Neuronal stem cell (in vitro differentiated cells): Measurements from ENCODE around the gene TNRC6B.

Source experiments
- DNase-seq: peaks from one replicate; pipeline ENCODE4 v3.0.0-alpha.2; 2013; ENCODE audit warnings: low spot score
- H2AFZ ChIP-seq: one replicate; pipeline ENCODE4 v1.6.1; 2013; ENCODE audit warnings: mild to moderate bottlenecking, low read length, inconsistent platforms
- H2AK5ac ChIP-seq: 2 replicates; pipeline ENCODE4 v1.6.1; 2013; ENCODE audit warnings: low read depth, mild to moderate bottlenecking, inconsistent platforms, low read length, moderate library complexity, mixed read lengths
- H2BK120ac ChIP-seq: 2 replicates; pipeline ENCODE4 v1.6.1; 2013; ENCODE audit warnings: low read depth, mild to moderate bottlenecking, inconsistent platforms, low read length, moderate library complexity, mixed read lengths
- H2BK12ac ChIP-seq: one replicate; pipeline ENCODE4 v1.6.1; 2013; ENCODE audit warnings: low read length, inconsistent platforms
- H2BK15ac ChIP-seq: 2 replicates; pipeline ENCODE4 v1.6.1; 2013; ENCODE audit warnings: mild to moderate bottlenecking, low read length, inconsistent platforms, mixed read lengths
- H2BK5ac ChIP-seq: one replicate; pipeline ENCODE4 v1.6.1; 2013; ENCODE audit warnings: inconsistent platforms, mild to moderate bottlenecking, low read length, moderate library complexity
- H3K14ac ChIP-seq: one replicate; pipeline ENCODE4 v1.6.1; 2013; ENCODE audit warnings: low read length, inconsistent platforms
- H3K18ac ChIP-seq: 2 replicates; pipeline ENCODE4 v1.6.1; 2013; ENCODE audit warnings: low read length, inconsistent platforms
- H3K23ac ChIP-seq: 2 replicates; pipeline ENCODE4 v1.6.1; 2013; ENCODE audit warnings: low read depth, mild to moderate bottlenecking, mixed read lengths, low read length, inconsistent platforms; ENCODE audit not compliant: poor library complexity
- H3K27ac ChIP-seq: replicated peaks from 3 replicates; pipeline ENCODE4 v1.5.1; 2013; ENCODE audit warnings: low read length, inconsistent platforms
- H3K27me3 ChIP-seq, 3 experiments: 2 replicates each; pipeline ENCODE4 v1.6.1; 2013; ENCODE audit warnings: low read length in 3 of 3, mild to moderate bottlenecking in 2 of 3, inconsistent platforms in 1 of 3, low read depth in 1 of 3, mixed read lengths in 1 of 3, moderate library complexity in 1 of 3; ENCODE audit not compliant: control insufficient read depth in 3 of 3, insufficient read depth in 3 of 3
- H3K36me3 ChIP-seq, 2 donors: replicated peaks in 1 of 2; 2 replicates each; pipeline ENCODE4 v1.6.1; 2013; ENCODE audit warnings: low read length in 2 of 2; ENCODE audit not compliant: control insufficient read depth in 2 of 2, insufficient read depth in 2 of 2
- H3K4ac ChIP-seq: 2 replicates; pipeline ENCODE4 v1.6.1; 2013; ENCODE audit warnings: inconsistent platforms, mild to moderate bottlenecking, low read length, moderate library complexity
- H3K4me1 ChIP-seq, 2 donors: 1 replicate in 1 of 2; 2 replicates in 1 of 2; pipeline ENCODE4 v1.6.1; 2013; ENCODE audit warnings: low read length in 2 of 2, low read depth in 1 of 2; ENCODE audit not compliant: control insufficient read depth in 2 of 2, insufficient read depth in 1 of 2
- H3K4me2 ChIP-seq: one replicate; pipeline ENCODE4 v1.6.1; 2013; ENCODE audit warnings: mild to moderate bottlenecking, low read length, inconsistent platforms; ENCODE audit not compliant: insufficient read depth, poor library complexity, severe bottlenecking
- H3K4me3 ChIP-seq, 2 donors: 2 replicates each; pipeline ENCODE4 v1.5.1; 2013; ENCODE audit warnings: low read length in 2 of 2, mild to moderate bottlenecking in 2 of 2, inconsistent platforms in 1 of 2, moderate library complexity in 1 of 2
- H3K79me1 ChIP-seq: one replicate; pipeline ENCODE4 v1.6.1; 2013; ENCODE audit warnings: low read depth, mild to moderate bottlenecking, inconsistent platforms, low read length, moderate library complexity
- H3K9ac ChIP-seq: one replicate; pipeline ENCODE4 v1.6.1; 2013; ENCODE audit warnings: mild to moderate bottlenecking, low read depth, low read length, inconsistent platforms; ENCODE audit not compliant: poor library complexity
- H3K9me3 ChIP-seq, 2 donors: replicated peaks in 1 of 2; 2 replicates each; pipeline versions ENCODE3 to v1.6.1; 2013; ENCODE audit warnings: low read length in 2 of 2, mild to moderate bottlenecking in 2 of 2, inconsistent platforms in 1 of 2, low read depth in 1 of 2, mixed read lengths in 1 of 2, moderate library complexity in 1 of 2; ENCODE audit not compliant: control insufficient read depth in 2 of 2, insufficient read depth in 1 of 2
- H4K8ac ChIP-seq: one replicate; pipeline ENCODE4 v1.6.1; 2013; ENCODE audit warnings: low read depth, mild to moderate bottlenecking, inconsistent platforms, low read length, moderate library complexity
- H4K91ac ChIP-seq: one replicate; pipeline ENCODE4 v1.6.1; 2013; ENCODE audit warnings: low read length, low read depth, mild to moderate bottlenecking, inconsistent platforms; ENCODE audit not compliant: poor library complexity
- WGBS, 2 donors: extraction: QIAGEN DNeasy Blood & Tissue Kit; methylation state at CpG; one replicate each; pipeline ENCODE4 v1.1.7; 2013; ENCODE audit warnings: missing lambda C conversion rate in 2 of 2, mixed read lengths in 1 of 2; ENCODE audit not compliant: insufficient read length in 2 of 2, insufficient replicate concordance in 1 of 2; ENCODE audit errors: extremely low coverage in 2 of 2; 5-methylcytosine and 5-hydroxymethylcytosine counted together

The TNRC6B gene

GRCh38 chr22:40273319-40273718 is 95.6 kb downstream of the TNRC6B start:
- no CpG with 5 or more reads among the region's 6 CpGs for WGBS, 2 donors
- no peak overlapping the region for H3K23ac ChIP-seq
- peaks cover 11 to 93% of the 10 kb centered on the region in 2 donors for H3K36me3 ChIP-seq

GRCh38 chr22:40276996-40277823 is 99.5 kb downstream of the TNRC6B start:
- Histone ChIP-seq H3K18ac (no peak overlapping the region), H3K4me1 (peaks cover 0 to 2% of the 10 kb centered on the region in 2 donors), H3K9me3 (no peaks in the 10 kb centered on the region), H3K4me3 (no peak overlapping the region), H2AK5ac (no peak overlapping the region), H2BK12ac (no peak overlapping the region), H3K79me1 (no peaks in the 10 kb centered on the region), H2BK120ac (no peak overlapping the region), H2BK5ac (no peak overlapping the region), H3K27ac (no peak overlapping the region), H3K23ac (no peak overlapping the region), H3K27me3 (no peaks in the 10 kb centered on the region), H4K91ac (no peak overlapping the region), H3K36me3 (peaks cover 21 to 96% of the 10 kb centered on the region in 2 donors), H3K9ac (no peak overlapping the region), H3K4me2 (no peak overlapping the region), H4K8ac (no peak overlapping the region), H3K4ac (no peak overlapping the region), H2BK15ac (no peak overlapping the region), H2AFZ (no peak overlapping the region), H3K14ac (no peak overlapping the region)
- no peak for DNase-seq
- WGBS, 2 donors: no CpG with 5 or more reads among the region's 10 CpGs

More at GRCh38 chr22:40273319-40273718, 95.6 kb downstream of the TNRC6B start:
- Histone ChIP-seq H3K79me1 (no peaks in the 10 kb centered on the region), H3K4me2 (no peak overlapping the region), H3K14ac (no peak overlapping the region), H3K4ac (no peak overlapping the region), H3K18ac (no peak overlapping the region), H2BK15ac (no peak overlapping the region), H2BK5ac (no peak overlapping the region), H3K27me3 (no peaks in the 10 kb centered on the region), H3K27ac (no peak overlapping the region), H2BK120ac (no peak overlapping the region), H4K8ac (no peak overlapping the region), H4K91ac (no peak overlapping the region), H3K4me1 (no peaks in the 10 kb centered on the region), H3K9me3 (no peaks in the 10 kb centered on the region), H2AK5ac (no peak overlapping the region), H3K9ac (peak overlapping the region; percentile 15), H2BK12ac (no peak overlapping the region), H2AFZ (no peak overlapping the region), H3K4me3 (no peak overlapping the region)
- DNase-seq: no peak

- Histone ChIP-seq H3K9ac (no peak overlapping the region), H3K4me3 (no peak overlapping the region), H2AFZ (no peak overlapping the region), H2BK15ac (no peak overlapping the region), H3K23ac (no peak overlapping the region), H4K91ac (no peak overlapping the region), H3K27me3 (no peaks in the 10 kb centered on the region), H3K27ac (no peak overlapping the region), H3K4me1 (peaks cover 0 to 2% of the 10 kb centered on the region in 2 donors), H2BK120ac (no peak overlapping the region), H3K9me3 (no peaks in the 10 kb centered on the region), H3K79me1 (no peaks in the 10 kb centered on the region), H2BK5ac (no peak overlapping the region), H3K18ac (no peak overlapping the region), H3K14ac (no peak overlapping the region), H3K4me2 (no peak overlapping the region), H2AK5ac (no peak overlapping the region), H3K36me3 (peaks cover 18 to 95% of the 10 kb centered on the region in 2 donors), H3K4ac (no peak overlapping the region), H2BK12ac (no peak overlapping the region), H4K8ac (no peak overlapping the region)
- no CpG with 5 or more reads among the region's 4 CpGs for WGBS, 2 donors
- no peak for DNase-seq
These were observed 101.3 kb downstream of the TNRC6B start for GRCh38 chr22:40279017-40279416.

- Histone ChIP-seq H2BK120ac (no peak overlapping the region), H2AK5ac (no peak overlapping the region), H3K36me3 (peaks cover 22 to 99% of the 10 kb centered on the region in 2 donors), H3K4me2 (no peak overlapping the region), H3K4me3 (no peak overlapping the region), H2BK5ac (no peak overlapping the region), H2BK12ac (no peak overlapping the region), H2AFZ (no peak overlapping the region), H3K79me1 (no peaks in the 10 kb centered on the region), H3K18ac (no peak overlapping the region), H3K9me3 (no peaks in the 10 kb centered on the region), H3K27me3 (no peaks in the 10 kb centered on the region), H4K8ac (no peak overlapping the region), H2BK15ac (no peak overlapping the region), H3K23ac (no peak overlapping the region), H3K27ac (no peak overlapping the region), H3K4ac (no peak overlapping the region), H3K14ac (no peak overlapping the region), H3K9ac (peak overlapping the region; percentile 24), H4K91ac (no peak overlapping the region), H3K4me1 (peaks cover 0 to 2% of the 10 kb centered on the region in 2 donors)
- DNase-seq: no peak
- WGBS, 2 donors: no CpG with 5 or more reads among the region's 2 CpGs
These were observed 104.0 kb downstream of the TNRC6B start for GRCh38 chr22:40281717-40282116.
